MCF 10A (cell line): ENCODE measurements around the gene TIE1. TPM values are rescaled to one million over a fixed set of nuclear protein-coding genes. Genes with fewer than 3 reads are reported as not detected.

Experiments used
- BruUV-seq: library from RNA; stranded (reverse); fragments of 400-500 nt; replicated peaks from 2 replicates; lab custom pipeline; 2021; lab: Mats Ljungman, UMichigan
- CTCF ChIA-PET: fragments of 300-600 bp; sonication (Branson Sonifier 250); formaldehyde crosslinking; extraction: SDS; loops from one replicate; lab custom pipeline; 2021; ENCODE audit warnings: antibody characterized with exemption, inconsistent platforms; lab: Yijun Ruan, JAX
- POLR2A ChIA-PET: fragments of 300-600, 350-650 bp; sonication (Branson Sonifier 250); formaldehyde crosslinking; extraction: SDS; loops from one replicate; lab custom pipeline; 2020; ENCODE audit warnings: antibody characterized with exemption, inconsistent platforms; lab: Yijun Ruan, JAX
- DNase-seq: peaks from one replicate; pipeline ENCODE4 v3.0.0-alpha.2; 2018; ENCODE audit not compliant: unreplicated experiment
- H3K27ac Mint-ChIP-seq: one replicate; pipeline ENCODE4 v1.8.0; 2022; ENCODE audit warnings: mild to moderate bottlenecking, low read depth, mixed read lengths; ENCODE audit not compliant: unreplicated experiment
- H3K27me3 Mint-ChIP-seq: one replicate; pipeline ENCODE4 v1.8.0; 2022; ENCODE audit warnings: mixed read lengths; ENCODE audit not compliant: insufficient read depth, unreplicated experiment
- H3K36me3 Mint-ChIP-seq: one replicate; pipeline ENCODE4 v1.8.0; 2022; ENCODE audit warnings: mild to moderate bottlenecking, moderate library complexity, mixed read lengths; ENCODE audit not compliant: insufficient read depth, unreplicated experiment
- H3K4me1 Mint-ChIP-seq: one replicate; pipeline ENCODE4 v1.8.0; 2022; ENCODE audit warnings: mixed read lengths; ENCODE audit not compliant: insufficient read depth, unreplicated experiment
- H3K4me3 Mint-ChIP-seq: one replicate; pipeline ENCODE4 v1.8.0; 2022; ENCODE audit warnings: mild to moderate bottlenecking, moderate library complexity, mixed read lengths; ENCODE audit not compliant: unreplicated experiment
- H3K9me3 Mint-ChIP-seq: one replicate; pipeline ENCODE4 v1.8.0; 2022; ENCODE audit warnings: mixed read lengths; ENCODE audit not compliant: unreplicated experiment
- CTCF ChIP-seq: fragments of 200-600 bp; IDR thresholded peaks from one replicate; pipeline ENCODE4 v1.8.0; 2022; ENCODE audit warnings: antibody characterized with exemption, mild to moderate bottlenecking; ENCODE audit not compliant: unreplicated experiment
- intact Hi-C: fragments of 100-400 bp; cut with micrococcal nuclease; formaldehyde crosslinking; loops from 2 replicates; pipeline ENCODE4 v1.14.1; 2022
- total RNA-seq: library from RNA; stranded (reverse); gene quantifications from 2 replicates; pipeline ENCODE4 v1.2.3, GENCODE V29; 2022

The TIE1 gene
- total RNA-seq, 1 experiment from 2014 or later, result not detected

GRCh38 chr1:43274804-43275180 lies 26.0 kb upstream of the TIE1 start:
- Mint-ChIP-seq H3K36me3 (no peaks in the 10 kb centered on the region), H3K4me3 (no peak overlapping the region), H3K9me3 (no peaks in the 10 kb centered on the region), H3K27ac (no peak overlapping the region), H3K27me3 (peaks cover 11% of the 10 kb centered on the region), H3K4me1 (peaks cover 9% of the 10 kb centered on the region)
- CTCF ChIA-PET, result interaction anchor here (0.6 kb wide), 1 partner anchor 1650 kb away, joined by 3 read pairs; no protein-coding TSS in a partner anchor
- no peak for TF ChIP-seq CTCF
- no peak for DNase-seq
- intact Hi-C loops, result no loop called here
- no TSS peak for BruUV-seq
- POLR2A ChIA-PET, result no interaction called here

GRCh38 chr1:43275826-43276620 lies 24.8 kb upstream of the TIE1 start:
- intact Hi-C loops, result no loop called here
- peaks cover 7% of the 10 kb centered on the region for H3K4me1 Mint-ChIP-seq
- POLR2A ChIA-PET, result no interaction called here
- CTCF ChIA-PET, result interaction anchor here (1.7 kb wide), 1 partner anchor 10 kb away, joined by 5 read pairs; the partner anchor contains the start of gene C1orf210
- no peak for TF ChIP-seq CTCF
- no peak for DNase-seq
- H3K4me3 Mint-ChIP-seq, result no peak overlapping the region
- peaks cover 10% of the 10 kb centered on the region for H3K27me3 Mint-ChIP-seq
- H3K27ac Mint-ChIP-seq, result no peak overlapping the region
- no TSS peak for BruUV-seq
- H3K9me3 Mint-ChIP-seq, result no peaks in the 10 kb centered on the region
- no peaks in the 10 kb centered on the region for H3K36me3 Mint-ChIP-seq

- intact Hi-C loops, result no loop called here
- peaks cover under 1% of the 10 kb centered on the region for H3K4me1 Mint-ChIP-seq
- H3K27me3 Mint-ChIP-seq, result peaks cover 4% of the 10 kb centered on the region
- CTCF ChIA-PET, result interaction anchor here (1.7 kb wide), 1 partner anchor 9 kb away, joined by 5 read pairs; the partner anchor contains the start of gene C1orf210
- no peak overlapping the region for H3K4me3 Mint-ChIP-seq
- DNase-seq, result no peak
- POLR2A ChIA-PET, result no interaction called here
- H3K36me3 Mint-ChIP-seq, result no peaks in the 10 kb centered on the region
- no peak overlapping the region for H3K27ac Mint-ChIP-seq
- no peaks in the 10 kb centered on the region for H3K9me3 Mint-ChIP-seq
- no peak for TF ChIP-seq CTCF
- BruUV-seq, result no TSS peak
Measured at GRCh38 chr1:43276673-43277072, 24.1 kb upstream of the TIE1 start.

- POLR2A ChIA-PET, result interaction anchor here (0.5 kb wide), 1 partner anchor 43 kb away, joined by 3 read pairs; no protein-coding TSS in a partner anchor
- BruUV-seq, result no TSS peak
- TF ChIP-seq CTCF, result no peak
- no peaks in the 10 kb centered on the region for H3K4me1 Mint-ChIP-seq
- no peak for DNase-seq
- H3K27ac Mint-ChIP-seq, result no peak overlapping the region
- H3K27me3 Mint-ChIP-seq, result no peaks in the 10 kb centered on the region
- H3K36me3 Mint-ChIP-seq, result peaks cover 5% of the 10 kb centered on the region
- CTCF ChIA-PET, result interaction anchor here (1.7 kb wide), 1 partner anchor 8 kb away, joined by 5 read pairs; the partner anchor contains the start of gene C1orf210
- H3K9me3 Mint-ChIP-seq, result no peaks in the 10 kb centered on the region
- intact Hi-C loops, result no loop called here
- H3K4me3 Mint-ChIP-seq, result no peak overlapping the region
Measured at GRCh38 chr1:43277116-43277876, 23.5 kb upstream of the TIE1 start.
